HepG2 (cell line): Measurements from ENCODE around the gene PPIB. TPM values are rescaled to one million over a fixed set of nuclear protein-coding genes. Genes with fewer than 3 reads are reported as not detected.

Source experiments
- ARID5B ChIP-seq: IDR thresholded peaks from 2 replicates; pipeline ENCODE4 v1.4.0; 2020; ENCODE audit warnings: mild to moderate bottlenecking, missing genetic modification reagents
- CHD2 ChIP-seq: IDR thresholded peaks from 2 replicates; pipeline ENCODE4 v1.6.1; 2011; ENCODE audit warnings: low read depth, low read length, improper control_type of control experiment
- ESRRA ChIP-seq: sonication (generic); formaldehyde crosslinking; IDR thresholded peaks from 2 replicates; pipeline ENCODE4 v1.5.1; 2020; ENCODE audit warnings: mild to moderate bottlenecking, low read depth, missing genetic modification reagents
- MTF1 ChIP-seq: sonication (generic); formaldehyde crosslinking; IDR thresholded peaks from 2 replicates; pipeline ENCODE4 v1.5.0; 2020; ENCODE audit warnings: missing genetic modification reagents
- POLR2AphosphoS2 ChIP-seq: IDR thresholded peaks from 2 replicates; pipeline ENCODE4 v1.6.1; 2011; ENCODE audit warnings: low read depth, low read length, improper control_type of control experiment
- RARG ChIP-seq: sonication (generic); formaldehyde crosslinking; IDR thresholded peaks from 2 replicates; pipeline ENCODE4 v1.4.0; 2020; ENCODE audit warnings: low read depth, mild to moderate bottlenecking, missing genetic modification reagents
- RELA ChIP-seq: sonication (generic); formaldehyde crosslinking; IDR thresholded peaks from 2 replicates; pipeline ENCODE4 v1.4.0; 2020; ENCODE audit warnings: missing genetic modification reagents
- SP2 ChIP-seq: sonication (generic); formaldehyde crosslinking; IDR thresholded peaks from 2 replicates; pipeline ENCODE4 v1.5.1; 2020; ENCODE audit warnings: mild to moderate bottlenecking, missing genetic modification reagents
- TBX3 ChIP-seq: fragments of 450-650 bp; IDR thresholded peaks from 2 replicates; pipeline ENCODE4 v1.6.1; 2017; ENCODE audit warnings: antibody characterized with exemption, mild to moderate bottlenecking, inconsistent platforms, borderline replicate concordance
- ZBTB49 ChIP-seq: sonication (generic); formaldehyde crosslinking; IDR thresholded peaks from 2 replicates; pipeline ENCODE4 v1.4.0; 2020; ENCODE audit warnings: missing genetic modification reagents, borderline replicate concordance
- ZNF124 ChIP-seq: sonication (generic); formaldehyde crosslinking; IDR thresholded peaks from 2 replicates; pipeline ENCODE4 v1.4.0; 2020; ENCODE audit warnings: missing genetic modification reagents
- ZNF224 ChIP-seq: sonication (generic); formaldehyde crosslinking; IDR thresholded peaks from 2 replicates; pipeline ENCODE4 v1.5.0; 2020; ENCODE audit warnings: mild to moderate bottlenecking, missing genetic modification reagents
- ZNF761 ChIP-seq: sonication (generic); formaldehyde crosslinking; conservative IDR thresholded peaks from 2 replicates; pipeline ENCODE4 v1.4.0; 2020; ENCODE audit warnings: mild to moderate bottlenecking, missing genetic modification reagents
- ZSCAN5A ChIP-seq: sonication (generic); formaldehyde crosslinking; IDR thresholded peaks from 2 replicates; pipeline ENCODE4 v1.8.0; 2022; ENCODE audit warnings: mild to moderate bottlenecking, missing genetic modification reagents, borderline replicate concordance
- polyA plus RNA-seq, 8 experiments: library from polyadenylated mRNA; depleted of rRNA in 3 of 8; stranded (reverse) in 7 of 8; unstranded in 1 of 8; fragments of >200 nt; fragmentation: Illumina TruSeq in 4 of 8; extraction: Trizol in 4 of 8; gene quantifications; 2 replicates each; pipeline versions ENCODE4 v1.2.1 to v1.2.3, GENCODE V29; 2011 to 2016; ENCODE audit warnings: low read depth in 4 of 8, missing spikeins in 1 of 8, mixed read lengths in 1 of 8; ENCODE audit not compliant: insufficient read depth in 1 of 8
- total RNA-seq, 5 experiments: library from RNA; depleted of rRNA; stranded (reverse); fragments of >200 nt; fragmentation: Illumina TruSeq; extraction: Trizol; gene quantifications; 2 replicates each; pipeline ENCODE4 v1.2.3, GENCODE V29; 2016; ENCODE audit warnings: low read depth in 1 of 5
- TF ChIP-seq, protein P1 (sequence below): sonication (generic); formaldehyde crosslinking; IDR thresholded peaks from 2 replicates; pipeline ENCODE4 v1.4.0; 2020; ENCODE audit warnings: mild to moderate bottlenecking, low read depth, missing genetic modification reagents
- TF ChIP-seq, protein P2 (sequence below): sonication (generic); formaldehyde crosslinking; IDR thresholded peaks from 2 replicates; pipeline ENCODE4 v1.4.0; 2020; ENCODE audit warnings: missing genetic modification reagents

PPIB gene
- total and polyA plus RNA-seq, 2 of the 13 experiments (the other 11 are each of a cell fraction or from before 2014, with no cell fraction given), result 780 to 882 TPM

- TF ChIP-seq ESRRA (CRISPR knock-in tag), result no peak
- TF ChIP-seq ZNF224, result no peak
- TF ChIP-seq ARID5B (CRISPR knock-in tag), result no peak
- TF ChIP-seq ZBTB49 (CRISPR knock-in tag), result no peak
- TF ChIP-seq TBX3, result no peak
- TF ChIP-seq, protein P1, sequence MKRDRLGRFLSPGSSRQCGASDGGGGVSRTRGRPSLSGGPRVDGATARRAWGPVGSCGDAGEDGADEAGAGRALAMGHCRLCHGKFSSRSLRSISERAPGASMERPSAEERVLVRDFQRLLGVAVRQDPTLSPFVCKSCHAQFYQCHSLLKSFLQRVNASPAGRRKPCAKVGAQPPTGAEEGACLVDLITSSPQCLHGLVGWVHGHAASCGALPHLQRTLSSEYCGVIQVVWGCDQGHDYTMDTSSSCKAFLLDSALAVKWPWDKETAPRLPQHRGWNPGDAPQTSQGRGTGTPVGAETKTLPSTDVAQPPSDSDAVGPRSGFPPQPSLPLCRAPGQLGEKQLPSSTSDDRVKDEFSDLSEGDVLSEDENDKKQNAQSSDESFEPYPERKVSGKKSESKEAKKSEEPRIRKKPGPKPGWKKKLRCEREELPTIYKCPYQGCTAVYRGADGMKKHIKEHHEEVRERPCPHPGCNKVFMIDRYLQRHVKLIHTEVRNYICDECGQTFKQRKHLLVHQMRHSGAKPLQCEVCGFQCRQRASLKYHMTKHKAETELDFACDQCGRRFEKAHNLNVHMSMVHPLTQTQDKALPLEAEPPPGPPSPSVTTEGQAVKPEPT (CRISPR knock-in tag), result no peak
- TF ChIP-seq ZSCAN5A (CRISPR knock-in tag), result no peak
- 0 out of 2 replicates have a peak, but pooled peaks have one; percentile 14 for TF ChIP-seq CHD2
- no peak for TF ChIP-seq ZNF124 (CRISPR knock-in tag)
- TF ChIP-seq, protein P2, sequence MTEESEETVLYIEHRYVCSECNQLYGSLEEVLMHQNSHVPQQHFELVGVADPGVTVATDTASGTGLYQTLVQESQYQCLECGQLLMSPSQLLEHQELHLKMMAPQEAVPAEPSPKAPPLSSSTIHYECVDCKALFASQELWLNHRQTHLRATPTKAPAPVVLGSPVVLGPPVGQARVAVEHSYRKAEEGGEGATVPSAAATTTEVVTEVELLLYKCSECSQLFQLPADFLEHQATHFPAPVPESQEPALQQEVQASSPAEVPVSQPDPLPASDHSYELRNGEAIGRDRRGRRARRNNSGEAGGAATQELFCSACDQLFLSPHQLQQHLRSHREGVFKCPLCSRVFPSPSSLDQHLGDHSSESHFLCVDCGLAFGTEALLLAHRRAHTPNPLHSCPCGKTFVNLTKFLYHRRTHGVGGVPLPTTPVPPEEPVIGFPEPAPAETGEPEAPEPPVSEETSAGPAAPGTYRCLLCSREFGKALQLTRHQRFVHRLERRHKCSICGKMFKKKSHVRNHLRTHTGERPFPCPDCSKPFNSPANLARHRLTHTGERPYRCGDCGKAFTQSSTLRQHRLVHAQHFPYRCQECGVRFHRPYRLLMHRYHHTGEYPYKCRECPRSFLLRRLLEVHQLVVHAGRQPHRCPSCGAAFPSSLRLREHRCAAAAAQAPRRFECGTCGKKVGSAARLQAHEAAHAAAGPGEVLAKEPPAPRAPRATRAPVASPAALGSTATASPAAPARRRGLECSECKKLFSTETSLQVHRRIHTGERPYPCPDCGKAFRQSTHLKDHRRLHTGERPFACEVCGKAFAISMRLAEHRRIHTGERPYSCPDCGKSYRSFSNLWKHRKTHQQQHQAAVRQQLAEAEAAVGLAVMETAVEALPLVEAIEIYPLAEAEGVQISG (CRISPR knock-in tag), result peak; percentile 36; the same call in 1 of the 2 replicates
- no peak for TF ChIP-seq RARG (CRISPR knock-in tag)
- TF ChIP-seq RELA (CRISPR knock-in tag), result no peak
- no peak for TF ChIP-seq SP2
- peak; percentile 55; the same call in 1 of the 2 replicates for TF ChIP-seq ZNF761 (CRISPR knock-in tag)
- TF ChIP-seq MTF1 (CRISPR knock-in tag), result no peak
- no peak; the same call in 1 of the 2 replicates for TF ChIP-seq POLR2AphosphoS2
Observed at GRCh38 chr15:64153480-64154367, 9.1 kb downstream of the PPIB start (continued).
